ENCODE measurements around the gene COQ8A. TPM values are rescaled to one million over a fixed set of nuclear protein-coding genes. Genes with fewer than 3 reads are reported as not detected.

The COQ8A gene
- total RNA-seq, 2 experiments from 2014 or later, result 55.0 to 56.0 TPM

DNA sequence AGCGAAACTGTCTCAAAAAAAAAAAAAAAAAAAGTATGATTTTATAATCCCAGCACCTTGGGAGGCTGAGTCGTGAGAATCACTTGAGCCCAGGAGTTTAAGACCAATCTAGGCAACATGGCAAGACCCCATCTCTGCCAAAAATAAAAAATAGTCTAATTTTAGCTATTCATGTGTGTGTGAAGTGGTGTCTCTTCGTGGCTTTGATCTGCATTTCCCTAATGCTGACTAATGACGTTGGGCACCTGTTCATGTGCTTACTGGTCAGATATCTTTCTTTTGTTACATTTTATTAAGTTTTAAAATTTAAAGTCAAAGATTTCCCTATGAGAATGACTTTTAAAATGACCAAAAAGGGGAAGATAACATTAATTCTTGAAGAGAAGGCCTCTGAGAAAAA, 38.7 kb upstream of the COQ8A start:
- POLR2A ChIA-PET, result no interaction called here
- Histone ChIP-seq H3K4me1 (ENCODE audit: insufficient read depth, low read length) (no peaks in the 10 kb centered on the region), H3K4me3 (ENCODE audit: low read length) (no peak overlapping the region), H3K27me3 (ENCODE audit: control insufficient read depth in 1 of 2, insufficient read depth in 2 of 2, low read length in 2 of 2) (no peaks in the 10 kb centered on the region), H3K9me3 (ENCODE audit: control insufficient read depth in 1 of 2, insufficient read depth in 1 of 2, low read length in 2 of 2) (no peaks in the 10 kb centered on the region), H3K27ac (ENCODE audit: low read depth in 1 of 2, low read length in 2 of 2) (no peak overlapping the region), H3K36me3 (ENCODE audit: insufficient read depth, low read length) (no peaks in the 10 kb centered on the region)
- ATAC-seq (ENCODE audit: poor library complexity) (no peak), DNase-seq (no peak)
- H3K27me3 Mint-ChIP-seq, result no peaks in the 10 kb centered on the region
- CTCF ChIA-PET, result interaction anchor here (0.7 kb wide), 1 partner anchor 152 kb away, joined by 3 read pairs; no protein-coding TSS in a partner anchor
- H3K36me3 Mint-ChIP-seq (ENCODE audit: low read depth), result no peaks in the 10 kb centered on the region
- no peak overlapping the region for H3K4me3 Mint-ChIP-seq
- H3K9me3 Mint-ChIP-seq, result no peaks in the 10 kb centered on the region
- TF ChIP-seq, protein P1, sequence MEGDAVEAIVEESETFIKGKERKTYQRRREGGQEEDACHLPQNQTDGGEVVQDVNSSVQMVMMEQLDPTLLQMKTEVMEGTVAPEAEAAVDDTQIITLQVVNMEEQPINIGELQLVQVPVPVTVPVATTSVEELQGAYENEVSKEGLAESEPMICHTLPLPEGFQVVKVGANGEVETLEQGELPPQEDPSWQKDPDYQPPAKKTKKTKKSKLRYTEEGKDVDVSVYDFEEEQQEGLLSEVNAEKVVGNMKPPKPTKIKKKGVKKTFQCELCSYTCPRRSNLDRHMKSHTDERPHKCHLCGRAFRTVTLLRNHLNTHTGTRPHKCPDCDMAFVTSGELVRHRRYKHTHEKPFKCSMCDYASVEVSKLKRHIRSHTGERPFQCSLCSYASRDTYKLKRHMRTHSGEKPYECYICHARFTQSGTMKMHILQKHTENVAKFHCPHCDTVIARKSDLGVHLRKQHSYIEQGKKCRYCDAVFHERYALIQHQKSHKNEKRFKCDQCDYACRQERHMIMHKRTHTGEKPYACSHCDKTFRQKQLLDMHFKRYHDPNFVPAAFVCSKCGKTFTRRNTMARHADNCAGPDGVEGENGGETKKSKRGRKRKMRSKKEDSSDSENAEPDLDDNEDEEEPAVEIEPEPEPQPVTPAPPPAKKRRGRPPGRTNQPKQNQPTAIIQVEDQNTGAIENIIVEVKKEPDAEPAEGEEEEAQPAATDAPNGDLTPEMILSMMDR (IDR thresholded peaks at IDR 0.05), result no peak
- intact Hi-C loops (cut with DNase I, micrococcal nuclease), result no loop called here
- no peaks in the 10 kb centered on the region for H3K4me1 Mint-ChIP-seq (ENCODE audit: low read depth)
- no peak overlapping the region for H3K27ac Mint-ChIP-seq

DNA sequence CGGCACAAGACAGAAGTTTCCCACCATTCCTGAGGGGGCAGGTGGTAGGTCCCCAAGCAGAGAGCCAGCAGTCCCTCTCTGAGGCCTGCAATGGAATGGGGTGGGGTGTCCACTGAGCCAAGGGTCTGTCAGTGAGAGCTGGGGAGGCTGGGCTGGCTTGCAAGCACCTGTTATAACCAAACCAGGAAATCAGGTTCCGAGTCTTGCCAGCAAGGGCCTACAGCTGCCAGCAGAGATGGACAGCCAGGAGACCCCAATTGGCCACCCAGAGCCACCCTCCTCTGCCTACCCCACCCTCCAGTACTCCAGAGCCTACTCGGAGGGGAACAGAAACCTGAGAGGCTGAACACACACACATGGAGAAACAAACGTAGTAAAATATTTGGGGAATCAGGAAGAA, 37.5 kb upstream of the COQ8A start:
- no peaks in the 10 kb centered on the region for H3K4me1 Mint-ChIP-seq (ENCODE audit: low read depth)
- Histone ChIP-seq H3K9me3 (ENCODE audit: control insufficient read depth in 1 of 2, insufficient read depth in 1 of 2, low read length in 2 of 2) (no peaks in the 10 kb centered on the region), H3K36me3 (ENCODE audit: insufficient read depth, low read length) (no peaks in the 10 kb centered on the region), H3K4me3 (ENCODE audit: low read length) (no peak overlapping the region), H3K27me3 (ENCODE audit: control insufficient read depth in 1 of 2, insufficient read depth in 2 of 2, low read length in 2 of 2) (no peaks in the 10 kb centered on the region), H3K4me1 (ENCODE audit: insufficient read depth, low read length) (no peaks in the 10 kb centered on the region), H3K27ac (ENCODE audit: low read depth in 1 of 2, low read length in 2 of 2) (no peak overlapping the region)
- H3K4me3 Mint-ChIP-seq, result no peak overlapping the region
- no peaks in the 10 kb centered on the region for H3K27me3 Mint-ChIP-seq
- H3K27ac Mint-ChIP-seq, result no peak overlapping the region
- ATAC-seq (ENCODE audit: poor library complexity) (no peak), DNase-seq (no peak)
- POLR2A ChIA-PET, result no interaction called here
- H3K9me3 Mint-ChIP-seq, result no peaks in the 10 kb centered on the region
- intact Hi-C loops (cut with DNase I, micrococcal nuclease), result no loop called here
- CTCF ChIA-PET, result interaction anchor here (0.5 kb wide), 1 partner anchor 58 kb away, joined by 3 read pairs; no protein-coding TSS in a partner anchor
- no peaks in the 10 kb centered on the region for H3K36me3 Mint-ChIP-seq (ENCODE audit: low read depth)
- TF ChIP-seq, protein P1 (IDR thresholded peaks at IDR 0.05), result no peak

DNA sequence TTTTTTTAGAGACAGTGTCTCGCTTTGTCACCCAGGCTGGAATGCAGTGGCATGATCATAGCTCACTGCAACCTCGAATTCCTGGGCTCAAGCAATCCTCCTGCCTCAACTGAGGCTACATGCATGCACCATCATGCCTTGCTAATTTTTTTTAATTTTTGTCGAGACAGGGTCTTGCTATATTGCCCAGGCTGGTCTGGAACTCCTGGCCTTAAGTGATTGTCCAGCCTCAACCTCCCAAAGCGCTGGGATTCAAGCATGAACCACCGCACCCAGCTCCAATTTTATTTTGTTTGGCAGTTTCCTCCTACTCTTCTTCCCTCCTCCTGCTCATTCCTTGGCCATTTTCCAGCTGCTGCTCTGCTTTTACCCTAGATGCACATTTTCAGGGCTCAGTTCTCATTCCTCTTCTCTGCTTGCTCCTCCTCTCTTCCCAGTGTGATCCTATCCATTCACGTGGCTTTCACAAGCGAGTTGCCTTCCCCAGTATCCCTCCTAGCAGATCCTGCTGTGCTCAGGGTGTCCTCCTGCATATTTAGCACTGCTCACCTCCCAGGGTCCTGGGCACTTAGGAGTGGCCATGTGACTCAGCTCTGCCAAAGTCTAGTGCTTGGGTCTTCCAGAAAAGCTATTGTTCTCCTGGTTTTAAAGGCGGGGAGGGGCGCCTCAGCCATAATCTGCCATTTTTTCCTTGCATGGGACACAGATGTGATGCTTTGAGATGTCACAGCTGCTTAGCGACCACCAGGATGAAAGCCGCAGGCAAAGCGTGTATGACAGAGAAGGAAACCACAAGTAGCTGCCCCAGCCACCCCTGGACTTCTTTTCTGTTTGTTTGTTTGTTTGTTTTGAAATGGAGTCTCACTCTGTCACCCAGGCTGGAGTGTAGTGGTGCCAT, 36.0 kb upstream of the COQ8A start:
- no peaks in the 10 kb centered on the region for H3K4me1 ChIP-seq (ENCODE audit: insufficient read depth, low read length)
- no peaks in the 10 kb centered on the region for H3K9me3 Mint-ChIP-seq
- H3K27ac ChIP-seq (ENCODE audit: low read depth in 1 of 2, low read length in 2 of 2), result no peak overlapping the region
- no peaks in the 10 kb centered on the region for H3K36me3 ChIP-seq (ENCODE audit: insufficient read depth, low read length)
- H3K4me1 Mint-ChIP-seq (ENCODE audit: low read depth), result no peaks in the 10 kb centered on the region
- ChIA-PET CTCF (no interaction called here), POLR2A (no interaction called here)
- TF ChIP-seq, protein P1 (IDR thresholded peaks at IDR 0.05), result no peak
- H3K27me3 Mint-ChIP-seq, result no peaks in the 10 kb centered on the region
- no peak overlapping the region for H3K4me3 ChIP-seq (ENCODE audit: low read length)
- no peak for DNase-seq
- no peak overlapping the region for H3K27ac Mint-ChIP-seq
- no peaks in the 10 kb centered on the region for H3K36me3 Mint-ChIP-seq (ENCODE audit: low read depth)
- H3K9me3 ChIP-seq (ENCODE audit: control insufficient read depth in 1 of 2, insufficient read depth in 1 of 2, low read length in 2 of 2), result no peaks in the 10 kb centered on the region
- intact Hi-C loops (cut with DNase I, micrococcal nuclease), result no loop called here
- H3K4me3 Mint-ChIP-seq, result no peak overlapping the region
- no peaks in the 10 kb centered on the region for H3K27me3 ChIP-seq (ENCODE audit: control insufficient read depth in 1 of 2, insufficient read depth in 2 of 2, low read length in 2 of 2)
- no peak for ATAC-seq (ENCODE audit: poor library complexity)

All from CD4-positive, alpha-beta T cell (primary cell).